Colonic mucosa (tissue), 4 donors: Measurements from ENCODE around the gene ADGRL3. TPM values are rescaled to one million over a fixed set of nuclear protein-coding genes. Genes with fewer than 3 reads are reported as not detected.

Experiments
- DNase-seq: peaks from one replicate; pipeline ENCODE4 v3.0.0-alpha.2; 2020
- H3K27ac ChIP-seq: fragments of 200-600 bp; one replicate; pipeline ENCODE4 v1.8.0; 2021
- H3K27me3 ChIP-seq: fragments of 200-600 bp; one replicate; pipeline ENCODE4 v1.8.0; 2021
- H3K36me3 ChIP-seq: fragments of 200-600 bp; one replicate; pipeline ENCODE4 v1.8.0; 2021
- H3K4me1 ChIP-seq: fragments of 200-600 bp; one replicate; pipeline ENCODE4 v1.8.0; 2021; ENCODE audit warnings: mild to moderate bottlenecking
- H3K4me3 ChIP-seq: fragments of 200-600 bp; one replicate; pipeline ENCODE4 v1.8.0; 2021
- H3K9ac ChIP-seq, 2 donors: one replicate each; pipeline ENCODE4 v1.7.0; 2013; ENCODE audit warnings: control low read depth in 2 of 2, low read depth in 2 of 2, low read length in 2 of 2
- H3K9me3 ChIP-seq: fragments of 200-600 bp; one replicate; pipeline ENCODE4 v1.8.0; 2021
- CTCF ChIP-seq: fragments of 200-600 bp; IDR thresholded peaks from one replicate; pipeline ENCODE4 v1.8.0; 2022; ENCODE audit warnings: antibody characterized with exemption, mild to moderate bottlenecking
- intact Hi-C: fragments of 100-400 bp; cut with DNase I; formaldehyde crosslinking; loops from one replicate; pipeline ENCODE4 v1.14.1; 2022
- total RNA-seq, 2 donors: library from RNA; stranded (reverse); fragmentation: NEBNext Ultra II Directional in 1 of 2; extraction: Animal tissue kit (Norgen Biotek cat#: 25700) in 1 of 2; gene quantifications; one replicate each; pipeline ENCODE4 v1.2.1, GENCODE V29; 2021
- donor health status: healthy.
- donor health status: DM: no; HTN: no; CAD: no.
- donor health status: DM: no; HTN: no; CAD: no.

ADGRL3 gene
- total RNA-seq, 2 donors from 2014 or later = 4.1 to 4.4 TPM

DNA sequence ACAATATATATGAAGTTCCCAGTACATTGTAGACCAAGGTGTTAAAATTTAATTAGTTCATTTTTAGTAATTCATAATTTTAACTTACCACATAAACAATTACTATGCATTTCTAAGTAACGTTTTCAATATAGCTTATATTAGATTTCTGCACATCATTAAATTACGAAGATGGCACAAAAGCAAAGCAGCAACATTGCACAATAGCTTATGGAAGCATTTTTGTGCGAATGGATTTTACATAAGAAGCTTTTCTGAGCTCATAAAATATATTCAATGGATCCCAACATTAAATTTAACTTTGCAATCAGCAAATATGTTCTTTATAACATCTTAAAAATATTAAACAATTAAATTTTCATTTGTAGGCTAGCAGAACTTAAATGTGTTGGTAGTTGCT, 875.4 kb downstream of the ADGRL3 start:
- no peak overlapping the region for H3K9ac ChIP-seq
- intact Hi-C loops = no loop called here
- no peak for DNase-seq
- no peak overlapping the region for H3K4me3 ChIP-seq
- H3K4me1 ChIP-seq = no peaks in the 10 kb centered on the region
- no peaks in the 10 kb centered on the region for H3K27me3 ChIP-seq
- H3K9me3 ChIP-seq = no peaks in the 10 kb centered on the region
- H3K36me3 ChIP-seq = no peaks in the 10 kb centered on the region
- no peak for TF ChIP-seq CTCF
- no peak overlapping the region for H3K27ac ChIP-seq

DNA sequence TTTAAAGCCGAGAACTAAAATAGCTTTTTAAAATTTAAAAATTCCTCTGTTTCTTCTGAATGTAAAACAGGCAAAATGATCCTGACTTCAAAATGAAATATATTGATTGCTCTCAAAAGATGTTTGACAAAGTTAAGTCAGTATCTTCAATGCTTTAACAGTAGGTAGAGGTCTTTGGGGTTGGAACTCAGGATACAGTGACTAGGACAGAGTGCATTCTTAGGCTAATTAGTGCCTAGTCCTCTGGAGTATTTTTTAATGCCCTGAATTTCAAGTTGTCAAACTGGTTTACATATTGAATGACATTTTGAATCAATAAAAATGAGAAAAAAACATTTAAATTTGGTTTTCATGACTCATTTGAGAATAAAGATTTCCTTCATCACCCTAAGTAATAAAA, 877.3 kb downstream of the ADGRL3 start:
- no peaks in the 10 kb centered on the region for H3K36me3 ChIP-seq
- no peaks in the 10 kb centered on the region for H3K9me3 ChIP-seq
- no peak overlapping the region for H3K4me3 ChIP-seq
- no peak overlapping the region for H3K9ac ChIP-seq
- DNase-seq = no peak
- TF ChIP-seq CTCF = no peak
- intact Hi-C loops = no loop called here
- no peaks in the 10 kb centered on the region for H3K27me3 ChIP-seq
- H3K4me1 ChIP-seq = no peaks in the 10 kb centered on the region
- H3K27ac ChIP-seq = no peak overlapping the region

DNA sequence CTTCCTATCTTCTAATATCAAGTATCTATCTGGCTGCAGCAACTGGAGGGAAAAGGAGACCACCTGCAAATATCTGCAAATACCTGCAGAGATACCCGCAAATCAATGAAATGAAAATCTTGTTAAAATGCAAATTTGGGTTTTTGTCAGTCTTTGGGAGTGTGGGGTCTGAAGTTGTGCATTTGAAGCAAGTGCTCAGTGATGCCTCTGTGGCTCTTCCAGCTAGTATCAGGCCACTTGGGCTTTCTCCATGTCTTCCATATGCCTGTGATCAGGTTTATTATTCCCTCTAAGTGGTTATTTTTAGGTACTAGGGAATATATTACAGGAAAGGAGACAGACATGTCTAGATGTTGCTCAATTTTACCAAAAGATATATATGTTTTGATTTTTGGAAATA, 880.3 kb downstream of the ADGRL3 start:
- no peak for DNase-seq
- no peak for TF ChIP-seq CTCF
- Histone ChIP-seq H3K4me1 (no peaks in the 10 kb centered on the region), H3K27me3 (no peaks in the 10 kb centered on the region), H3K36me3 (no peaks in the 10 kb centered on the region), H3K4me3 (no peak overlapping the region), H3K27ac (no peak overlapping the region), H3K9me3 (no peaks in the 10 kb centered on the region), H3K9ac (no peak overlapping the region)
- intact Hi-C loops = no loop called here

DNA sequence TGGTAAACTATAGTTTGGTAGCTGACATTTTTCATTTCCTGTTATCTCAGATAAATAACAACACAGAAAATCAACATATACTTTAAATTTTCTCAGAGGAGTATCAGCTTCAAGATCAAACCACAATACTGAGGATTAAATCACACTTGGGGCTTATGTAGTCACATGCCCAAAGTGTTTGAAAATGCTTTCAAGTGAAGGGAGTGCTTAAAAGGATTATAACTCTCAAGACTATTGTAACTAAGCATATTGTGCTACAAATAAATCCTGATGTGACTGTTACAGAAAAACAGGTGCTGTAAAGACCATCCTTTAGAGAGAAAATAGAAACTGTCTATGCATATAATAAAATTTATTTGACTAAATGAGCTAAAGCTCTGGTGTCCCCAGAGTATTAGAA, 887.6 kb downstream of the ADGRL3 start:
- H3K9me3 ChIP-seq = no peaks in the 10 kb centered on the region
- DNase-seq = no peak
- H3K27me3 ChIP-seq = no peaks in the 10 kb centered on the region
- H3K4me1 ChIP-seq = no peaks in the 10 kb centered on the region
- no peak overlapping the region for H3K9ac ChIP-seq
- intact Hi-C loops = no loop called here
- no peak overlapping the region for H3K4me3 ChIP-seq
- H3K27ac ChIP-seq = no peak overlapping the region
- no peaks in the 10 kb centered on the region for H3K36me3 ChIP-seq
- TF ChIP-seq CTCF = no peak

GRCh38 chr4:62093735-62094134, 893.6 kb downstream of the ADGRL3 start:
- no peaks in the 10 kb centered on the region for H3K9me3 ChIP-seq
- TF ChIP-seq CTCF = no peak
- no peak overlapping the region for H3K27ac ChIP-seq
- no peak overlapping the region for H3K9ac ChIP-seq
- no peaks in the 10 kb centered on the region for H3K36me3 ChIP-seq
- H3K4me1 ChIP-seq = no peaks in the 10 kb centered on the region
- H3K4me3 ChIP-seq = no peak overlapping the region
- DNase-seq = no peak
- intact Hi-C loops = no loop called here
- no peaks in the 10 kb centered on the region for H3K27me3 ChIP-seq

- no peak for TF ChIP-seq CTCF
- no peaks in the 10 kb centered on the region for H3K27me3 ChIP-seq
- no peak overlapping the region for H3K27ac ChIP-seq
- H3K9ac ChIP-seq = no peak overlapping the region
- H3K4me3 ChIP-seq = no peak overlapping the region
- H3K36me3 ChIP-seq = no peaks in the 10 kb centered on the region
- no peaks in the 10 kb centered on the region for H3K9me3 ChIP-seq
- DNase-seq = no peak
- intact Hi-C loops = no loop called here
- no peaks in the 10 kb centered on the region for H3K4me1 ChIP-seq
Observed at GRCh38 chr4:62096881-62097280, 896.8 kb downstream of the ADGRL3 start.
